Endothelial cell (in vitro differentiated cells): ENCODE measurements around the gene FAM151B. TPM values are rescaled to one million over a fixed set of nuclear protein-coding genes. Genes with fewer than 3 reads are reported as not detected.
"Not testable (repeated sequence)": the region's sequence is repeated elsewhere in the genome, so short reads cannot be mapped to it uniquely, and the experiment has no call there.

ENCODE experiments used
- DNase-seq: peaks from one replicate; pipeline ENCODE4 v3.0.0; 2021; ENCODE audit warnings: low spot score
- H3K27ac Mint-ChIP-seq: one replicate; pipeline ENCODE4 v1.8.0; 2021; ENCODE audit warnings: mixed read lengths, inconsistent platforms; ENCODE audit not compliant: unreplicated experiment
- H3K27me3 Mint-ChIP-seq: one replicate; pipeline ENCODE4 v1.8.0; 2021; ENCODE audit warnings: mild to moderate bottlenecking, moderate library complexity, mixed read lengths, inconsistent platforms; ENCODE audit not compliant: unreplicated experiment
- H3K36me3 Mint-ChIP-seq: one replicate; pipeline ENCODE4 v1.8.0; 2021; ENCODE audit warnings: mild to moderate bottlenecking, low read depth, mixed read lengths, inconsistent platforms; ENCODE audit not compliant: unreplicated experiment
- H3K4me1 Mint-ChIP-seq: one replicate; pipeline ENCODE4 v1.8.0; 2021; ENCODE audit warnings: mild to moderate bottlenecking, mixed read lengths, inconsistent platforms; ENCODE audit not compliant: unreplicated experiment
- H3K4me3 Mint-ChIP-seq: one replicate; pipeline ENCODE4 v1.8.0; 2021; ENCODE audit warnings: mild to moderate bottlenecking, mixed read lengths, inconsistent platforms; ENCODE audit not compliant: unreplicated experiment
- H3K9me3 Mint-ChIP-seq: one replicate; pipeline ENCODE4 v1.8.0; 2021; ENCODE audit warnings: mixed read lengths, inconsistent platforms; ENCODE audit not compliant: unreplicated experiment
- CTCF ChIP-seq: fragments of 200-600 bp; sonication (generic); IDR thresholded peaks from one replicate; pipeline ENCODE4 v1.5.0; 2021; ENCODE audit warnings: antibody characterized with exemption; ENCODE audit not compliant: unreplicated experiment
- total RNA-seq: library from RNA; stranded (reverse); fragmentation: NEBNext Ultra II Directional; extraction: Animal tissue kit (Norgen Biotek cat#: 25700); gene quantifications from one replicate; pipeline ENCODE4 v1.2.1, GENCODE V29; 2021; ENCODE audit not compliant: unreplicated experiment

Gene FAM151B
- total RNA-seq, 1 donor from 2014 or later: 2.1 TPM

- no peak for TF ChIP-seq CTCF
- Mint-ChIP-seq H3K27ac (no peak overlapping the region), H3K27me3 (peaks cover 1% of the 10 kb centered on the region), H3K4me3 (peak overlapping the region; percentile 82), H3K4me1 (peaks cover 5% of the 10 kb centered on the region), H3K36me3 (peaks cover under 1% of the 10 kb centered on the region), H3K9me3 (no peaks in the 10 kb centered on the region)
- DNase-seq: peak; percentile 3
Observed at GRCh38 chr5:80487444-80487828, 464 bp upstream of the FAM151B start.

DNA sequence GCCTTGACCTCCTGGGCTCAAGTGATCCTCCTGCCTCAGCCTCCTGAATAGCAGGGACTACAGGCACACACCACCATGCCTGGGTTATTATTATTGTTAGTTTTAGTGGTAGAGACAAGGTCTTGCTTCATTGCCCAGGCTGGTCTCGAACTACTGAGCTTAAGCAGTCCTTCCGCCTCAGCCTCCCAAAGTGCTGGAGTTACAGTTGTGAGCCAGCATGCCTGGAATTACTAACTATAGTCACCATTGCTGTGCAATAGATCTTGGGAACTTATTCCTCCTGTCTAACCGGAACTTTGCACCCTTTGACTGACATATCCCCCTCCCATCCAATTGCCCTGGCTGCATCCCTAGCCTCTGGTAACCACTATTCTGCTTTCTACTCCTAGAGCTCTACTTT is 3.4 kb downstream of the FAM151B start:
- Mint-ChIP-seq H3K36me3 (no peaks in the 10 kb centered on the region), H3K27me3 (peaks cover 1% of the 10 kb centered on the region), H3K27ac (no peak overlapping the region), H3K9me3 (no peaks in the 10 kb centered on the region), H3K4me3 (no peak overlapping the region), H3K4me1 (peaks cover 5% of the 10 kb centered on the region)
- no peak for TF ChIP-seq CTCF
- DNase-seq: no peak

DNA sequence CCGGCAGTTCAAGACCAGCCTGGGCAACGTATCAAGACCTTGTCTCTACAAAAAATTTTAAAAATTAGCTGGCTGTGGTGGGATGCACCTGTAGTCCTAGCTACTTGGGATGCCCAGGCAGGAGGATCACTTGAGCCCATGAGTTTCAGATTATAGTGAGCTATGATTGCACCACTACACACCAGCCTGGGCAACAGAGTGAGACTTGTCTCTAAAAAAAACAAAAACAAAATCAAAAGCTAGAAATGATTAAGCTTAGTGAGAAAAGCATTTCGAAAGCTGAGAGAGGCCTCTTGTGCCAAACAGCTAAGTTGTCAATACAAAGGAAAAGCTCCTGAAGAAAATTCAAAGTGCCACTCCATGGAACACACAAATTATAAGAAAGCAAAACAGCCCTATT is 4.8 kb downstream of the FAM151B start:
- H3K36me3 Mint-ChIP-seq: no peaks in the 10 kb centered on the region
- no peak for DNase-seq
- no peak overlapping the region for H3K27ac Mint-ChIP-seq
- peaks cover 1% of the 10 kb centered on the region for H3K27me3 Mint-ChIP-seq
- TF ChIP-seq CTCF: no peak
- H3K4me3 Mint-ChIP-seq: no peak overlapping the region
- H3K9me3 Mint-ChIP-seq: no peaks in the 10 kb centered on the region
- no peaks in the 10 kb centered on the region for H3K4me1 Mint-ChIP-seq

- not testable (repeated sequence) for H3K27ac Mint-ChIP-seq, DNase-seq, H3K27me3 Mint-ChIP-seq, H3K9me3 Mint-ChIP-seq, H3K4me1 Mint-ChIP-seq, H3K4me3 Mint-ChIP-seq, H3K36me3 Mint-ChIP-seq
Observed at GRCh38 chr5:80493443-80493842, 5.5 kb downstream of the FAM151B start.

- H3K9me3 Mint-ChIP-seq: no peaks in the 10 kb centered on the region
- no peaks in the 10 kb centered on the region for H3K4me1 Mint-ChIP-seq
- no peaks in the 10 kb centered on the region for H3K27me3 Mint-ChIP-seq
- H3K4me3 Mint-ChIP-seq: no peak overlapping the region
- DNase-seq: no peak
- H3K36me3 Mint-ChIP-seq: no peaks in the 10 kb centered on the region
- no peak for TF ChIP-seq CTCF
- no peak overlapping the region for H3K27ac Mint-ChIP-seq
Observed at GRCh38 chr5:80495891-80496290, 8.0 kb downstream of the FAM151B start.

DNA sequence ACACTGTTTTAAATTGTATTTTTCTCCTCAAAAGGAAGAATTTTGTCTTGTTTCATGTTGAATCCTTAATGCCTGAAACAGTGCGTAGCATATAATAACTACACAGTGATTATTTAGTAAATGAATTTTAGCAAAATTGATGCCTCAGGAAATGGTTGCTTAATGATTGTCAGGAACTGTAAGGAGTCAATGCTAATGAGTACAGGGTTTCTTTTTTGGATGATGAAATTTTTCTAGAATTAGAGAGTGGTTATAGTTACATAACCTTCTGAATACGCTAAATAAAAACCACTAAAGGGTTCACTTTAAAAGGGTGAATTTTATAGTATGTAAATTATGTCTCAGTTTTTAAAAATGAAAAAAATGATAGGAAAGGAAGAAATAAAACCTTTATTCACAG is 14.9 kb downstream of the FAM151B start:
- Mint-ChIP-seq H3K27me3 (no peaks in the 10 kb centered on the region), H3K4me1 (peaks cover 1% of the 10 kb centered on the region), H3K27ac (no peak overlapping the region), H3K4me3 (no peak overlapping the region), H3K9me3 (no peaks in the 10 kb centered on the region), H3K36me3 (no peaks in the 10 kb centered on the region)
- TF ChIP-seq CTCF: no peak
- no peak for DNase-seq
